UCSD-AML1 (cell line): ENCODE data around the gene PISD.

Experiments used
- DNase-seq: peaks from one replicate; lab custom pipeline; 2025; ENCODE audit not compliant: unreplicated experiment; lab: John Stamatoyannopoulos, UW

The PISD gene

DNA sequence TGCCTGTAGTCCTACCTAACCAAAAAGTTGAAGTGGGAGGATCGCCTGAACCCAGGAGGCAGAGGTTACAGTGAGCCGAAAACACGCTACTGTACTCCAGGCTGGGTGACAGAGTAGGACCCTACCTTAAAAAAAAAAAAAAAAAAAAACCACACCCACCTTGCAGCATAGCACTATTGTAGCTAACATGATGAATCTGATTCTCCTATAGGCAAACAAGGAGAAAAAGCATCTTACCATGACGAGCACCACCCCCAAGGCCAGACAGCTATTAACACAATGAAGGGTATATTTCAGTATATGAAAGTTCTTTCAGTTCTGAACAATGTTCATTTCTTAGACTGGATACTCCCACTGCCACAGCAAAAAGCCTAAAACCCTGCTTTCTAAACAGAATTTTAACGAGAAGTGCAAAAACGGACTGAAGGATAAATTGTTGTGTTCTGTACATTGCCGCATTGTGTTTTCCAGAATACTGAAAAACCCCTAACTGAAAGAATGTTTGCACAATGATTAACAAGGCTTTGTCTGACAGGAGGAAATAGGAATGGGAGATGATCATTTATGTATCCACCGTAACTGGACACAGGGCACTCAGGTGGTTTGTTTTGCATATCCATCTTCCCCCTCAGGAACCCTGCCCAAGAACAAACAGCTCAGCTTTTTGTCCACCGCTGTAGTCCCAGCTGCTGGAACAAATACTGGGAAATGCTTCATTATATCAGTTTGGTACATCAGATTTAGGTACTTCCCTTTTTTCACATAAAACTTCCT is 8.9 kb downstream of the PISD start:
- DNase-seq, result no peak

DNA sequence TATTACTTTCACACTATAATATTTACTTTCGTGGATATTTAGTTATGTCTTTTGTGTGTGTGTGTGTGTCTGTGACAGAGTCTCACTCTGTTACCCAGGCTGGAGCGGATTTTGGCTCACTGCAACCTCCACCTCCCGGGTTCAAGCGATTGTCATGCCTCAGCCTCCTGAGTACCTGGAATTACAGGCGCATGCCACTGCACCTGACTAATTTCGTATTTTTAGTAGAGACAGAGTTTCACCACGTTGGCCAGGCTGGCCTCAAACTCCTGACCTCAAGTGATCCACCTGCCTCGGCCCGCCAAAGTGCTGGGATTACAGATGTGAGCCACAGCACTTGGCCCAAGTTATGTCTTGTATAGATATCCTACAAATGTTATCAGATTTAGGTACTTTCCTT is 9.9 kb downstream of the PISD start:
- no peak for DNase-seq

- no peak for DNase-seq
Measured at GRCh38 chr22:31651664-31652063, 10.4 kb downstream of the PISD start.

- DNase-seq, result no peak
Measured at GRCh38 chr22:31650391-31650790, 11.6 kb downstream of the PISD start.

DNA sequence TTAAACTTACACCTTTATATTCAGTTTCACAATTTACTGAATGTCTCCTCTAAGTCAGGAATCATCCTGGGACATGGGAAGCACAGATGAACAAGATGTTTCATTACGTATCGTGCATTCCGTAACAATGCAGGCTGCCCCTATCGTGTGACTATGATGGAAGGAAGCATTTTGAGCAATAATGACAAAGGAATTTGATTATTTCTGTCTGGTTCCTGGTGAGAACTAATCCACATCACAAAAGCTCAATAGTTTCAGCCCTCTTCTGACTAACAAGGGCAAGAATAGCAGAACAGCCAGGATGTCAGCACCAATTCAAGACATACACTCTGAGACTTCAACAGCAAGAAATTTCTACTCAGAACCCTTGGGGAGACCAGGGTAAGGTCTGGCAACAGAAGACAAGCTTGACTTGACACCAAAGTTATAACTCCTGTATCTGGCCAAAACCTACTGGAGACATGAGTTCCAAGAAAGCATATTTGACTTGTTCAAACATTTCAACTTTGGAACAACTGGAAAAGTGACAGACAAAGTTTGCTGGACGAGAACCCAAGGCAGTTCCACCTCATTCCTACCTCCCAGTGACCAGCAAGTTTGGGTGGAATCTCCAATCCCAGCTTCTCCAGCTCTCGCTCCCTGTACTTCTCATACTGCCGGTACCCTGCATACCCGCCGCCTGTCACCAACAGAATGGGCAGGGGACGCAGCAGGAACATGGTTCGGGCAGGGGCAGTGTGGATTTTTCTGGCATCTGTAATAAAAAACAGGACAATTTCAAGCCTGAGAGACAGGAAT is 14.3 kb downstream of the PISD start:
- DNase-seq, result no peak

- no peak for DNase-seq
Measured at GRCh38 chr22:31647066-31647465, 14.9 kb downstream of the PISD start.

DNA sequence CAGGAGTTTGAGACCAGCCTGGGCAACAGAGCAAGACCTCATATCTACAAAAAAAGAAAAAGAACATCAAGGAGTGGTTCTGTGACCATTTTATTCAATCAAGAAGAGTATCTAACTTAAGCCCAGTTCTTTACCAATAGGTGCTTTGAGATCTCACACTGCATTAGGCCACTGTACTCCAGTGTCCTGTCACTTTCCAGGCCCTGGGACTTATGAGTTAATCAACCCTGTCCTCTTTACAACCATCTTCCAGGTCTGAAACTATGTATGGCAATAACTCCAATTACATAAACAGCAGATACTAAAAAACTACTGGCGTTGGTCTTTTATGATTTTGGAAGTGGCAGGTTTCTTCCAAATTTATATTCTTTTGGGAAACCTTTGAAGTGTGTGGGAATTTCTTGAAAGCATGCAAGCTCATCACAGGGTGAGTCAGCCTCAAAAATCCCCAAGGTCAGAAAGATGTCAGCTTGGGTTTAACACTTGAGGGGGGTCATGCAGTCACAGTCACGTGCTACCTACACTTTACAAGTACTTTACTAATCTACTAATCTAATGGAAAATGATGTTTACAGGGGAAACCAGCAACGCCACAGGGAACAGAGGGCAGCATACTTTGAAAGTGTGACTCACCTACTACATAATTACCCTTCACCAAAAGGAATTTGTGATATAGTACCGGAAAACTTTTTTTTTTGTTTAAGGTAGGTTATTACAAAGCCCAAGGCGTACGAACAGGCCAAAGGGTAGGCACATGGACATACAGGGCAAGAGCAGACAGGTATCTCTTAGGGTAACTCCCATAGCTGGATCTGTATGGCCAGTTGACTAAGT is 15.6 kb downstream of the PISD start:
- no peak for DNase-seq

DNA sequence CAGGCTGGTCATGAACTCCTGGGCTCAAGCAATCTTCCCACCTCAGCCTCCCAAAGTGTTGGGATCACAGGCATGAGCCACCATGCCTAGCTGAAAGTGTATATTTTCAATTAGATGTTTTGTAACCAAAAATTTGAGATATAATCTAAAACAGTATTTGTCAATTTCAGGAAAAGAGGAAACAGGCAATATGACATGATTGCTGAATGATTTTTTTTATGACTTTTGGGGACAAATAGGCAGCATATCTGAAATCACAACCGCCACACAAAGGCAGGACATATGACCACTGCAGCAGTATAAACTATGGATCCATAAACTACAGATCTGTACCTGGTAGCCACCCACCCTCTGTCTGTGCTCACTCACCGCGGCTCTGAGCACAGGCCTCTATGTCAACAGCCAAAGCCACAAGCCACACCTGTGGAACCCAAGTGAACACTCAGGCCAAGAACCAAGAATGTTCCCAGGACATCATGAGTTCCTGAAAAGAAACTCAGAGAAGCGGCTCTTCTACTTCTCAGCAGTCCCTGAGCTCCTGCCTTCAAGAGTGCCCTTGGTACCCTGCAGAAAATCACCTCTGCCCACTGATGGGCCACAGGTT is 22.5 kb downstream of the PISD start:
- DNase-seq, result no peak

GRCh38 chr22:31637891-31638618 is 24.0 kb downstream of the PISD start:
- DNase-seq, result peak; percentile 76

GRCh38 chr22:31637447-31637890 is 24.5 kb downstream of the PISD start:
- peak; percentile 72 for DNase-seq

GRCh38 chr22:31635638-31636306 is 26.2 kb downstream of the PISD start:
- no peak for DNase-seq

DNA sequence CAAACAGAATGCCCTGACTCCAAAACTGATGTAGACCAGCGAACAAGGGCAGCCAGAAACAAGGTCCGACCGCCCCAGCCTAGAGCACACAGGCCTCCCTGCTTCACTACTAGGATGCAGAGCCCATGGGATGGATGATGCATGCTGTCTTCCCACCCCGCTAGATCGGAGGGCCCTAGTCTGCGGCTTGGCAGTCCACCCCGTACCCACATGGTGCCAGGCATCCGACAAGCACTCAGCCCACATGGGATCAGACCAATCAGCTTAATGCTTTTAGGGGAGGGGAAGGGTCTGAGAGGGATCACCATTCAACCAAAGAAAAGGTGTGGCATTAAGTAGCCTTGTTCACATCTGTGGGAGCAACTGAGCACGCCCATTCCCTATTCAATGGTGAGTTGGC is 30.6 kb downstream of the PISD start:
- no peak for DNase-seq

- DNase-seq, result peak; percentile 92
Measured at GRCh38 chr22:31630331-31631329, 31.4 kb downstream of the PISD start.

GRCh38 chr22:31629741-31630184 is 32.3 kb downstream of the PISD start:
- no peak for DNase-seq

DNA sequence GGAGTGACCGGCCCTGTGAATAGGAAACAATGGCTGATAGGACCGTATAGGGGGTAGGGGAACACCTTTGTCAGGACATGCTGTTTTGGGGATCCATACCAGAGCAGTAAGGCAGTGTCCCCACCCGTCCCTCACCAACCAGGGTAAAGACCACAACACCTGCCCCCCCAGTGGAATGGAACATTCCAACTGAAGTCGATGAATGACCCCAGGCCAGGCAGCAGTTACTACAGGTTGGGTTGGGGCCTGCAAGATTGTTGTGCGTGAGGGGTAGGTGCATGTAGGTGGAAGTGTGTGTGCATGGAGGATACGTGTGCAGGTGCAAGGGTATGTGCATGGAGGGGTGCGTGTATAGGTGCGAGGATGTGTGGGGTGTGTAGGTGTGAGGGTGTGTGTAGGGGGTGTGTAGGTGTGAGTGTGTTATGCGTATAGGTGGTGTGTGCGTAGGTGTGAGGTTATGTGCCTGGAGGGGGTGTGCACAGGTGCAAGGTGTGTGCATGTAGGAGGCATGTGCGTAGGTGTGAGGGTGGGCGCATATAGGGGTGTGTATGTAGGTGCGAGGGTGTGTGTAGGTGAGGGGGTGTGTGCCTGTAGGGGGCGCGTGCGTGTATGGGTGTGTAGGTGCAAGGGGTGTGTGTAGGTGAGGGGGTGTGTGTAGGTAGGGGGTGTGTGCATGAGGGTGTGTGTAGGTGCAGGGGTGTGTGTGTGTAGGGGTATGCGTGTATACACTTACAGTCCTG is 32.9 kb downstream of the PISD start:
- no peak for DNase-seq

DNA sequence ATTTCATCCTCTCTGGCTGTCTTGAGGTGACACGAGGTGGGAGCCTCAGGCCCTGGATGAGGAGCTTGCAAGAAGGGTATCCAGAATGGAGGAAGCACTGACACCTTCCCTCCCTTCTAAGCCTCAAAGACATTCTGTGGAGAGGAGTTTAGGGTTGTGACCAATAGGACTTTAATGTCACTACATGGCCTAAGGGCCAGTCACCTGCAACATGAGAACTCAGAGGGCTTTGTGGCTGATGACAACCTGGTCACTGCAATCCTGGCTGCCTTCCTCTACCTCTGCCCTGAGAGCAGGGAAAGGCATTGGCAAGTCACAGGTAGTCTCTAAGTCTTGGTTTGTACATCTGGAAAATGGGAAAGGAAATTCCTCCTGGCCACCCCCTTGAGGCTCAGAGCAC is 33.7 kb downstream of the PISD start:
- no peak for DNase-seq

DNA sequence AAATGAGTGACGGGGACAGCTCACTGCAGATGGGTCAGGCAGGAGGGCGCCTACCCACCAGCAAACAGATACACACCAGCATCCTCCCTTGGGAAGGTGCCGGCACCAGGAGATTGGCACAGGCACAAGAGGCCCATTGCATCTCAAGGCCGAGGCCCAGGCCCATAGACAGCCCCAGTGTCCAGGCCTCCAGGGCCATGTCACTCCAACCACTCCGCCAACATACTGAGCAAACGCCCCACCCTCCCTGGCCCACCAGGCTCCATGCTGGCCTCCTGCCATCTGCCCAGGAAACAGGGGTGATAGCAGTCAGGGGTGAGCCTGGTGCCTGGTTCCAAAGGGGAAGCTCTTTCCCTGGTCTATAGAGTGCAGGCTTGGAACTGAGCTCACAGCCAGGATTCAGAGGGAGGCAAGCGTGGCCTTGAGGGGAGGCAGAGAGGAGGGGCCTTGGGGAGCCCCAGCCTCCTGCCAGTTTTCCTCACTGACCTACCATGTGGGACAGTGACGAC is 34.7 kb downstream of the PISD start:
- no peak for DNase-seq
